Measurements from ENCODE around the gene SHD. TPM values are rescaled to one million over a fixed set of nuclear protein-coding genes. Genes with fewer than 3 reads are reported as not detected.

The SHD gene
- total and polyA plus RNA-seq, 9 of the 15 experiments (the other 6 are each of a cell fraction or from before 2014, with no cell fraction given), result 0.05 to 0.62 (median 0.15) TPM; not detected in 5

DNA sequence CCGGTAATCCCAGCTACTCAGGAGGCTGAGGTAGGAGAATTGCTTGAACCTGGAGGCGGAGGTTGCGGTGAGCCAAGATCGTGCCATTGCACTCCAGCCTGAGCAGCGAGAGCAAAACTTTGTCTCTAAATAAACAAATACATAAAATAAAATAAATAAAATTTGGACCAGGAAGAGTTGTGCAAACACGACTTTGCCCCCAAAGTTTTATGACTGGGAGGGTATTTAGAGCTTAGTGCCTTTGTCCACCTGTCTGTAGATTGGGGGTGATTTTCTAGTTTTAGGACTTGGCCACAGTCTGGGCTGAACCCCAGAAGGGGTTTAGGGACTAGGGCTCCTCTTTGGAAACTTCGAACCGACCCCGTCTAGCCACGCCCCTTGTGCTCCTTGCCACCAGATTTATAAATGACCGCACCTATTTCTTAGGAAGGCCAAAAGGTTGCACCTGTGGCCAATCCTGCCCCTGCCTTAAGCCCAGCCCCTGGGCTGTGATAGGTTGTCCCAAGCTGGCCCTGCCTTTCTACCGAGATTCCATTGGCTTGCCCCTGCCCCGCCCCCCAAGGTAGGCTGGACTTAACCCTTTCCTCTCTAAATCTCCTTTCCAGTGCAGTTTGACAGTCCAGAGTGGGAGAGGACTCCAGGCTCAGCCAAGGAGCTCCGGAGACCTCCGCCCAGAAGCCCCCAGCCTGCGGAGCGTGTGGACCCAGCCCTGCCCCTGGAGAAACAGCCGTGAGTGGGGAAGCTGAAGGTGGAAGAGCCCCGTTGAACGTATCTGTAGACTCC, 5.3 kb downstream of the SHD start (continued):
- TF ChIP-seq ZNF740 (CRISPR knock-in tag; IDR thresholded peaks at IDR 0.05), result no peak
- TF ChIP-seq ZNF740 (tag; IDR thresholded peaks at IDR 0.05), result no peak
- TF ChIP-seq, protein P1, sequence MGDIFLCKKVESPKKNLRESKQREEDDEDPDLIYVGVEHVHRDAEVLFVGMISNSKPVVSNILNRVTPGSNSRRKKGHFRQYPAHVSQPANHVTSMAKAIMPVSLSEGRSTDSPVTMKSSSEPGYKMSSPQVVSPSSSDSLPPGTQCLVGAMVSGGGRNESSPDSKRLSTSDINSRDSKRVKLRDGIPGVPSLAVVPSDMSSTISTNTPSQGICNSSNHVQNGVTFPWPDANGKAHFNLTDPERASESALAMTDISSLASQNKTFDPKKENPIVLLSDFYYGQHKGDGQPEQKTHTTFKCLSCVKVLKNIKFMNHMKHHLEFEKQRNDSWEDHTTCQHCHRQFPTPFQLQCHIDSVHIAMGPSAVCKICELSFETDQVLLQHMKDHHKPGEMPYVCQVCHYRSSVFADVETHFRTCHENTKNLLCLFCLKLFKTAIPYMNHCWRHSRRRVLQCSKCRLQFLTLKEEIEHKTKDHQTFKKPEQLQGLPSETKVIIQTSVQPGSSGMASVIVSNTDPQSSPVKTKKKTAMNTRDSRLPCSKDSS (IDR thresholded peaks at IDR 0.05; ENCODE audit: low read depth, partially characterized antibody), result no peak
- TF ChIP-seq HCFC1 (IDR thresholded peaks at IDR 0.05; ENCODE audit: low read depth, low read length), result no peak
- no peak for TF ChIP-seq FOXJ2 (tag; IDR thresholded peaks at IDR 0.05)
- peak; percentile 42 for TF ChIP-seq NEUROD1 (IDR thresholded peaks at IDR 0.05; ENCODE audit: borderline replicate concordance, low read depth, low read length, partially characterized antibody)
- TF ChIP-seq GABPB1 (CRISPR knock-in tag; IDR thresholded peaks at IDR 0.05), result no peak; the same call in 1 of the 2 replicates
- no peak for TF ChIP-seq ZNF76 (CRISPR knock-in tag; IDR thresholded peaks at IDR 0.05; ENCODE audit: borderline replicate concordance)
- TF ChIP-seq SP1 (CRISPR knock-in tag; IDR thresholded peaks at IDR 0.05), result peak; percentile 76
- peak; percentile 94 for TF ChIP-seq PHF21A (IDR thresholded peaks at IDR 0.05; ENCODE audit: borderline replicate concordance, low read depth)
- TF ChIP-seq ZBTB12 (CRISPR knock-in tag; IDR thresholded peaks at IDR 0.05), result no peak
- no peak for TF ChIP-seq RBM17 (IDR thresholded peaks at IDR 0.05; ENCODE audit: borderline replicate concordance, low read depth, low read length)
- 0 out of 2 replicates have a peak, but pooled peaks have one; percentile 35 for TF ChIP-seq CHD2 (IDR thresholded peaks at IDR 0.05; ENCODE audit: low read depth, low read length)
- no peak for TF ChIP-seq ZBTB5 (IDR thresholded peaks at IDR 0.05)
- peak; percentile 53; the same call in 1 of the 2 replicates for TF ChIP-seq MBD2 (IDR thresholded peaks at IDR 0.05; ENCODE audit: borderline replicate concordance, low read depth)
- TF ChIP-seq TARDBP (IDR thresholded peaks at IDR 0.05), result 0 out of 2 replicates have a peak, but pooled peaks have one; percentile 40
- no peak for TF ChIP-seq MEF2D (tag; conservative IDR thresholded peaks at IDR 0.05; ENCODE audit: low read depth)
- peak; percentile 48; the same call in 1 of the 2 replicates for TF ChIP-seq MTA1 (IDR thresholded peaks at IDR 0.05; ENCODE audit: borderline replicate concordance)
- peak in 1 of 2 experiments; percentile 40; a peak in 1 of 4 replicates for TF ChIP-seq MAZ (CRISPR knock-in tag; conservative IDR thresholded peaks at IDR 0.05 in 1 of 2, IDR thresholded peaks at IDR 0.05 in 1 of 2)
- TF ChIP-seq FOXM1 (IDR thresholded peaks at IDR 0.05; ENCODE audit: low read depth), result peak; percentile 54; the same call in 1 of the 2 replicates
- no peak for TF ChIP-seq FOXM1 (CRISPR knock-in tag; IDR thresholded peaks at IDR 0.05; ENCODE audit: low read depth)
